BE2C (cell line): ENCODE data around the gene DNAJA1. TPM values are rescaled to one million over a fixed set of nuclear protein-coding genes. Genes with fewer than 3 reads are reported as not detected.

Experiments used
- DNase-seq: peaks from one replicate; pipeline ENCODE4 v3.0.0-alpha.2; 2020
- H3K27me3 ChIP-seq: fragments of 250-450 bp; sonication (Bioruptor Pico); 2 replicates; pipeline ENCODE4 v1.5.1; 2020; ENCODE audit warnings: mild to moderate bottlenecking
- H3K36me3 ChIP-seq: fragments of 250-450 bp; sonication (Bioruptor Pico); 2 replicates; pipeline ENCODE4 v1.5.1; 2020; ENCODE audit warnings: mild to moderate bottlenecking
- H3K4me1 ChIP-seq: fragments of 250-450 bp; sonication (Bioruptor Pico); 2 replicates; pipeline ENCODE4 v1.5.1; 2020
- H3K4me3 ChIP-seq: 2 replicates; pipeline ENCODE4 v1.5.1; 2011; ENCODE audit warnings: low read depth, low read length
- H3K9me3 ChIP-seq: fragments of 250-450 bp; sonication (Bioruptor Pico); 2 replicates; pipeline ENCODE4 v1.5.1; 2020
- CTCF ChIP-seq: IDR thresholded peaks from 2 replicates; pipeline ENCODE4 v1.5.1; 2012; ENCODE audit warnings: mild to moderate bottlenecking, low read depth, low read length
- polyA plus RNA-seq: library from polyadenylated mRNA; unstranded; fragments of >200 nt; gene quantifications from one replicate; pipeline ENCODE4 v1.2.1, GENCODE V29; 2012; ENCODE audit warnings: low read depth, missing spikeins; ENCODE audit not compliant: insufficient read length, insufficient read depth

Gene DNAJA1
- polyA plus RNA-seq = 159 TPM

- Histone ChIP-seq H3K4me1 (peaks cover 6% of the 10 kb centered on the region), H3K36me3 (peaks cover 45% of the 10 kb centered on the region)
- TF ChIP-seq CTCF = no peak
These were observed at the start of gene DNAJA1 for GRCh38 chr9:33024966-33025571. TSS of gene DNAJA1 (plus strand) at chr9:33025273. CDS start at chr9:33026485, 1,212 bp downstream.

GRCh38 chr9:32978051-32978450, 47.0 kb upstream of the DNAJA1 start:
- no peaks in the 10 kb centered on the region for H3K27me3 ChIP-seq
- H3K9me3 ChIP-seq = no peaks in the 10 kb centered on the region
- no peaks in the 10 kb centered on the region for H3K4me1 ChIP-seq
- H3K36me3 ChIP-seq = peaks cover 29% of the 10 kb centered on the region
- DNase-seq = no peak
- no peak overlapping the region for H3K4me3 ChIP-seq
- TF ChIP-seq CTCF = no peak

More at GRCh38 chr9:33024966-33025571, at the start of gene DNAJA1:
- Histone ChIP-seq H3K4me3 (peak within 1 kb of the TSS; percentile 97), H3K9me3 (no peaks in the 10 kb centered on the region), H3K27me3 (no peaks in the 10 kb centered on the region)
- DNase-seq = peak; percentile 95

GRCh38 chr9:32986971-32987370, 38.1 kb upstream of the DNAJA1 start:
- 0 out of 2 replicates have a peak, but pooled peaks cover 4% of the 10 kb centered on the region for H3K4me1 ChIP-seq
- H3K36me3 ChIP-seq = peaks cover 52% of the 10 kb centered on the region
- H3K4me3 ChIP-seq = no peak overlapping the region
- no peak for TF ChIP-seq CTCF
- no peaks in the 10 kb centered on the region for H3K9me3 ChIP-seq
- H3K27me3 ChIP-seq = no peaks in the 10 kb centered on the region
- DNase-seq = no peak

GRCh38 chr9:32989660-32990059, 35.4 kb upstream of the DNAJA1 start:
- Histone ChIP-seq H3K36me3 (peaks cover 45% of the 10 kb centered on the region), H3K4me1 (peaks cover 7% of the 10 kb centered on the region; the same call in 1 of the 2 replicates), H3K9me3 (no peaks in the 10 kb centered on the region), H3K4me3 (no peak overlapping the region), H3K27me3 (no peaks in the 10 kb centered on the region)
- no peak for DNase-seq
- TF ChIP-seq CTCF = no peak

GRCh38 chr9:32991897-32992594, 33.0 kb upstream of the DNAJA1 start:
- Histone ChIP-seq H3K4me3 (peak overlapping the region; percentile 32), H3K4me1 (peaks cover 7% of the 10 kb centered on the region; the same call in 1 of the 2 replicates), H3K27me3 (no peaks in the 10 kb centered on the region), H3K36me3 (peaks cover 39% of the 10 kb centered on the region), H3K9me3 (no peaks in the 10 kb centered on the region)
- TF ChIP-seq CTCF = no peak
- DNase-seq = peak; percentile 59
